Activated CD8-positive, alpha-beta memory T cell treated with anti-CD3 and anti-CD28 coated beads, Interleukin-2, amount 10 ng/mL, durations not matched to agents 7 days and 5 days (primary cell): ENCODE data around the gene ARMS2. TPM values are rescaled to one million over a fixed set of nuclear protein-coding genes. Genes with fewer than 3 reads are reported as not detected.

ENCODE experiments used
- ATAC-seq: fragments of 150-1000 bp; cut with Tn5 transposase; one replicate; pipeline ENCODE4 v1.10.0; 2021; ENCODE audit warnings: moderate library complexity
- CTCF ChIA-PET: fragments of 350-600 bp; sonication (Branson Sonifier 250); formaldehyde crosslinking; loops from one replicate; lab custom pipeline; 2021; ENCODE audit warnings: antibody characterized with exemption; lab: Charles Lee
- DNase-seq: peaks from one replicate; pipeline ENCODE4 v3.0.0-alpha.2; 2020
- H3K27ac Mint-ChIP-seq: one replicate; pipeline ENCODE4 v1.8.0; 2021; ENCODE audit warnings: mild to moderate bottlenecking, mixed read lengths
- H3K27me3 Mint-ChIP-seq: one replicate; pipeline ENCODE4 v1.8.0; 2021; ENCODE audit warnings: mixed read lengths
- H3K36me3 Mint-ChIP-seq: one replicate; pipeline ENCODE4 v1.8.0; 2021; ENCODE audit warnings: mild to moderate bottlenecking, mixed read lengths
- H3K4me1 Mint-ChIP-seq: one replicate; pipeline ENCODE4 v1.8.0; 2021; ENCODE audit warnings: mixed read lengths
- H3K4me3 Mint-ChIP-seq: one replicate; pipeline ENCODE4 v1.8.0; 2021; ENCODE audit warnings: mild to moderate bottlenecking, moderate library complexity, mixed read lengths
- H3K9me3 Mint-ChIP-seq: one replicate; pipeline ENCODE4 v1.8.0; 2022; ENCODE audit warnings: low read depth, mixed read lengths
- total RNA-seq, 2 experiments: library from RNA; stranded (reverse); gene quantifications; one replicate each; pipeline ENCODE4 v1.2.3, GENCODE V29; 2021

The ARMS2 gene
- total RNA-seq, 2 experiments from 2014 or later = not detected

DNA sequence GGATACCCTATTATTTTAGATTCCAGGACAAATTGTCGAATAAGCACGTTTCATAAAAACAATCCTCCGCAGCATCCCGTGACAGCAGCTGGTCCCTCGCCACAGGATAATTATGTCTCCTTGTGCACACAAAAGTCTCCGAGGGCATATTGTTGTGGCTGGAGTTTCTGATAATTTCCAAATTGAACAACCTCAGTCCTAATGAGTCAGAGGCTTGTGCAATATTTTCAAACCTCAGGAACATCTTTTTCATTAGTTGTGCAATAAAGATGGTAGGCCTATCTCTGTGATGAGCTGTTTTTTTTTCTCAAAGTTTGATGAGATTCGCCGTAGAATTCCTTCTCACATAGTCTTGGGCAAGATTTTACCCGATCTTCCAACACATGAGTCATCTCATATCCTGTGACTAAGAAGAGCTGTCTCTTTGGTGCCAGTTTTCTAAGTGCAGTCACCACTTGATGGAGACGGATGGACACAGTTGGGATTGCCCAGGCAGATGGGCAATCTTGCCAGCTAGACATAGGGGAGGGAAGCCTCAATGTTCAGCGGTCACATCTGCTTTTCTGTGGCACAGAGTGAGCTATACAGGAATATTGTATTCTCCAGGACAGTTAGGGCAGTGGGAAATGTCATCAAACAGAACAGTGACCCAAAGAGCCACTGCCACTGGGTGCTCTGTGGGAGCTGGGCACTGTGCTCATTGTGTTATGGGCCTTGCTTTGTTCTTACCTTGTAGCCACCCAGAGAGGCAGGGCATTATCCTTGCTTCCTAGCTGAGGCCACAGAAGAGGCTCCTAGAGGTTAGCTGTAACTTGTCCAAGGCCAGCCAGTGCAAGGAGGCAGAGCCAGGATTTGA is 14.7 kb downstream of the ARMS2 start:
- DNase-seq = no peak
- CTCF ChIA-PET = interaction anchor here (0.9 to 1.3 kb wide), 3 partner anchors 13 to 170 kb away, joined by 3 read pairs; no protein-coding TSS in a partner anchor
- peaks cover 2% of the 10 kb centered on the region for H3K4me1 Mint-ChIP-seq
- no peaks in the 10 kb centered on the region for H3K9me3 Mint-ChIP-seq
- no peak overlapping the region for H3K4me3 Mint-ChIP-seq
- no peaks in the 10 kb centered on the region for H3K36me3 Mint-ChIP-seq
- peaks cover 72% of the 10 kb centered on the region for H3K27me3 Mint-ChIP-seq
- no peak for ATAC-seq
- H3K27ac Mint-ChIP-seq = no peak overlapping the region

DNA sequence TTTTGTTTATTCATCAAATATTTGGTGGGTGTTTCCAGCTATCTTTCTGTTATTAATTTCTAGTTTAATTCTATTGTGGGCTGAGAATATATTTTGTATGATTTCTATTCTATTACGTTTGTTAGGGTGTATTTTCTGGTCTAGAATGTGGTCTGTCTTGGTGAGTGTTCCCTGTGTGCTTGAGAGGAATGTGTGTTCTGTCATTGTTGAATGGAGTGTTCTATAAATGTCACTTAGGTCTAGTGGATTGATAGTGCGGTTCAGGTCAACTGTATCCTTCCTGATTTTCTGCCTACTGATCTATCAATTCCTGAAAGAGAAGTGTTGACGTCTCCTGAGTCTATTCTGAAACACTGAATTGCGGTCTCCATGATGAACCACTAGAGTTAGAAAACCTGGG is 15.4 kb downstream of the ARMS2 start:
- no peak for ATAC-seq
- no peak for DNase-seq
- CTCF ChIA-PET = interaction anchor here (1.6 kb wide), 1 partner anchor 20 kb away, joined by 4 read pairs; no protein-coding TSS in a partner anchor
- H3K9me3 Mint-ChIP-seq = no peaks in the 10 kb centered on the region
- no peaks in the 10 kb centered on the region for H3K36me3 Mint-ChIP-seq
- H3K27me3 Mint-ChIP-seq = peaks cover 72% of the 10 kb centered on the region
- no peak overlapping the region for H3K27ac Mint-ChIP-seq
- peaks cover 7% of the 10 kb centered on the region for H3K4me1 Mint-ChIP-seq
- no peak overlapping the region for H3K4me3 Mint-ChIP-seq

DNA sequence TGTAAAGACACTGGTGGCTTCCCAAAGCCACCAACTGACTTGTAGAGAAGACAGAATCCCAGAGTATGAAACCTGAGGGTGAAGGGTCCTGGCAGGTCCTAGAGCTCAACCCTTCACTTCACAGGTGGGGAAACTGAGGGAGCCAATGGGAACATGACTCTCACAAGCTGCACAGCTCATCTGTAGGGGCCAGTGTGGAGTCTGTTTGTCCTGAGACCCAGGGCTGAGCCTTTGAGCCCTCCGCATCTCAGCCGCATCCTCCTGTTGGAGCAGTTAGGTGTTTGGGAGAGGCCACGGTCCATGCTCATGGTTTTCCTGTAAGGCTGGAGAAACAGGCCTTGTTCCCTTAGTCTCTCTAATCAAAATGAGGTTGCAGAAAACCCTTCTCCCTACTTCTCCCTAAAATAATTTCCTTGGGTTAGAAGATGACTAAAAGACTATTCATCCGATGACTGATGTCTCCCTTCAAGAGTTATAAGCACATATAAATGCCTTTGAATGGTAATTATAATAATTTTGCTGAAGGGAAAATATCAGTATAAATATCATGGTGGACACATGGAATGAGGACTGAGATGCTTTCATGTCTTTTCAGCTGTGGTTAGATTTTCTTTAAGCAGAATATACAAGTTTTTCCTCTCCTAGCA is 17.2 kb downstream of the ARMS2 start:
- no peak for DNase-seq
- Mint-ChIP-seq H3K27me3 (peaks cover 67% of the 10 kb centered on the region), H3K36me3 (no peaks in the 10 kb centered on the region), H3K4me1 (peaks cover 7% of the 10 kb centered on the region), H3K27ac (no peak overlapping the region), H3K4me3 (no peak overlapping the region), H3K9me3 (no peaks in the 10 kb centered on the region)
- no peak for ATAC-seq
- CTCF ChIA-PET = interaction anchor here (1.6 kb wide), 1 partner anchor 18 kb away, joined by 4 read pairs; no protein-coding TSS in a partner anchor

DNA sequence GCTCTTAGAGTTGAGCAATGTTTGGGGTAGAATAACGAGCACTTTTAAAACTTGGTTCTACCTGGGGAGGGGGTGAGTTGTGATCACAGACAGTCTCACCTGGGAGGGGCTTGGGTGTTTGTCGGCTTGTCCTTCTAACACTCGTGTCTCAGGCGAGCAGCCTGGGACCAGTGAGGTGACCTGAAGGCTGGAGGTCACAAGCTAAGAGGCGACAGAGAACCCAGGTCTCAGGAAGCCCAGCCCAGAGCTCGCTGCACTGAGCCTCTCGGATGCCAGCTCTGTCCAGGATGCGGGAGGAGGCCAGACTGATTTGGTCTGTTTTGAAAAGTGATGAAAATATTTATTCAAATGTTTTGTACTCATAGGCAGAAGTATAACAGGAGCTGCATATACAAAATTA is 18.7 kb downstream of the ARMS2 start:
- DNase-seq (no peak), ATAC-seq (no peak)
- Mint-ChIP-seq H3K27me3 (peaks cover 54% of the 10 kb centered on the region), H3K4me3 (no peak overlapping the region), H3K27ac (no peak overlapping the region), H3K9me3 (no peaks in the 10 kb centered on the region), H3K4me1 (peaks cover 7% of the 10 kb centered on the region), H3K36me3 (no peaks in the 10 kb centered on the region)
- CTCF ChIA-PET = no interaction called here

DNA sequence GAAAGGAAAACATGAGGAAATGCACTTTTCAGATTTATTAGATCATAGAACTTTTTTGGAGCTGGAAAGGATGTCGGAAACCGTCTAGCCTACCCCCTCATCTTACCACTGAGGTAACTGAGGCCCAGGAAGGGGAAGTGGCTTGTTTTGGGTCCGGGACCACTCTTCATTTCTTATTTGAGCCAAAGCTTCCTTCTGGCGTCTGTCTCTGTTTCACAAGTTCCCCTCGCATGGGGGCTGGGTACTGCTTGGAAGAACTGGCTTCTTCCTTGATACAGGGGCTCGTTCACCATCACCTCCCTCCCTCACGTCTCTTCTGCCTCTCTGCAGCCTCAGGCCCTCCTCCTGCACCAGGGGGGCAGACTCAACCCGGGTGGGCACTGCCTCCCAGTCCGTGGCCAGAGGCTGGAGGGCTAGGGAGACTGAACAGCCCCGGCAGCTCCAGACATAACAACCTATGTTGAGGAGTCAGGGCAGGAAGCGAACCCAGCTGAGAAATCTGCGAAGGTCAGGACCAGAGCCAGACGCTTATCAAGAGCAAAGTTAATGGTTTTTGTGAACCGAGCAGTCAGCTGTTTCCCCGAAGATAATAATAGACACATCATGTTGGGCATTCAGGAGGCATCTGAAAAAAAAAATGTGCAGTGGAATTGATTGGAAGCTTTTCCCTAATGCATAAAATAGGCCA is 19.8 kb downstream of the ARMS2 start:
- H3K9me3 Mint-ChIP-seq = no peaks in the 10 kb centered on the region
- H3K27me3 Mint-ChIP-seq = peaks cover 55% of the 10 kb centered on the region
- CTCF ChIA-PET = no interaction called here

DNA sequence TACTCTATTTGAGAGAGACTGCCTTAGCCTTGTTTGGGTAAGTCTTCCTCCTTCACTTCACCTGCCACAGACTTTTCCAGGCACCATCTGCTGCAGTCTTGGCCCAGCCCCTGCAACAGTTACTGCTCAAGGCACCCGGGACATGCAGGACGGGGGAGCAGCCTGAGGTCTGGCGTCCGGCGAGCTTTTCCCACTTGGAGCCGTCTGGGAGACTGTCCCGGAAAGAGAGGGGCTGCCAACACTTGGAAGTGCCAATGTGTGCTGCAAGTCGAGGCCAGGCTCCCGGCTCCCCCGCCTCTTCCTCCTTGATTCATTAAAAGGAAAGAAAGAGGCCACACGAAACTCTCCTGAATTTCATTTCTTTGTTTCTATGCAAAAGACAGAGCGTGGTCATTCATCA is 20.6 kb downstream of the ARMS2 start:
- ATAC-seq (no peak), DNase-seq (no peak)
- Mint-ChIP-seq H3K27ac (no peak overlapping the region), H3K9me3 (no peaks in the 10 kb centered on the region), H3K27me3 (peaks cover 48% of the 10 kb centered on the region), H3K4me3 (no peak overlapping the region), H3K36me3 (no peaks in the 10 kb centered on the region), H3K4me1 (peaks cover 7% of the 10 kb centered on the region)
- CTCF ChIA-PET = no interaction called here

More for the DNA sequence above, 19.8 kb downstream of the ARMS2 start:
- ATAC-seq (no peak), DNase-seq (no peak)
- no peak overlapping the region for H3K4me3 Mint-ChIP-seq
- no peak overlapping the region for H3K27ac Mint-ChIP-seq
- peaks cover 7% of the 10 kb centered on the region for H3K4me1 Mint-ChIP-seq
- H3K36me3 Mint-ChIP-seq = no peaks in the 10 kb centered on the region

DNA sequence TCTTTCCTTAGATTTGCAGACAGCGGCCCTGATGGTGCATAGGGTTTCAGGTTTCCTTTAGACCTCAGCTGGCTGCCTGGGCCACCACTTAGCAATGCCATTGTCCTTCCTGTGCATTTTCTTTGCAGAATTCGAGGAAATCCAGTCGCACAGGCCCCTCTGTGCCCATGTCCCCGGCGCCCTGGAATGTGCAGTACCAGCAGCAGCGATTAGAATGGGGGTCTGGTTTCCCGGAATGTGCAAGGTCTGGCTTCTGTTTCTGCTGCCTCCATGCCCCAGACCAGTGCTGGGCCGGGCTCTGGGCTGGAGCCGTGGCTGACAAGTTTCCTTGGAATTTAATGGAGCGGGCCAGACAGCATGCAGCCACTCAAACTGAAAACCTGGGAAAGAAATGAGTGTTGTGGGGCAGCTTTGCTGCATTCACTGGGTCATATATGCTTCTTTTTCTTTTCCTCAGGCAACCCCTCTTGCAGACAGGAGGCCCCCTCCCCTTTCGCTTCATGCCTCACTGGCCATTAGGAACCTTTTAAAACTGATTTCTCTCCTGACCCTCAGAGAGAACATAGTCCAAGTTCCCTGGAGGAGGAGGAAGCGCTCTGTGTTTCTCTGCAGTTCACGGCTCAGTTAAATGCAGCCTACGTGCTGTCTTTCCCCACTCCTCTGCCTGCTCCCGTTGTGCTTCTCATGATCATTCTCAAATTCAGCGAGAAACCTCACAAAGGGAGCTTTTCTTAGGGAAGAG is 21.3 kb downstream of the ARMS2 start:
- Mint-ChIP-seq H3K27me3 (peaks cover 47% of the 10 kb centered on the region), H3K27ac (no peak overlapping the region), H3K4me1 (peaks cover 7% of the 10 kb centered on the region), H3K9me3 (no peaks in the 10 kb centered on the region), H3K36me3 (no peaks in the 10 kb centered on the region), H3K4me3 (no peak overlapping the region)
- CTCF ChIA-PET = no interaction called here
- DNase-seq (no peak), ATAC-seq (no peak)

DNA sequence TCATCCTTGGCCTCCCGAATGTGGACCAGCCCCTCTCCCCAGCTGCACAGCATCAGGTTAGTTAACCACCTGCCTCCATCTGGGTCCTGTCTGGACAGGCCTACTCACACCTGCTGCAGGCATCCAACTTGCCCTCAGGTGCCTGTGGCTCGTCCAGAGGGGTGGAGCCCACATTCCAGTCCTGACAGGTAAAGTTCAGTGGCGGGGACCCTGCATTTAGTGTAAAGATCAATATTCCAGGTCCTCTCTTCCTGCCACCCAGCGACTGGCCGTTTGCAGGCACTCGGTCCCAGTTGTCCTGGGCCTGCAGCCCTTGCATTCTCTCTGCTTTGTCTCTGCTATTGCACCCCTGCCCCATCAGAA is 21.9 kb downstream of the ARMS2 start:
- no peak for DNase-seq
- no peak overlapping the region for H3K4me3 Mint-ChIP-seq
- peaks cover 7% of the 10 kb centered on the region for H3K4me1 Mint-ChIP-seq
- no peaks in the 10 kb centered on the region for H3K36me3 Mint-ChIP-seq
- CTCF ChIA-PET = no interaction called here
- no peaks in the 10 kb centered on the region for H3K9me3 Mint-ChIP-seq
- H3K27me3 Mint-ChIP-seq = peaks cover 42% of the 10 kb centered on the region
- no peak overlapping the region for H3K27ac Mint-ChIP-seq
- no peak for ATAC-seq

DNA sequence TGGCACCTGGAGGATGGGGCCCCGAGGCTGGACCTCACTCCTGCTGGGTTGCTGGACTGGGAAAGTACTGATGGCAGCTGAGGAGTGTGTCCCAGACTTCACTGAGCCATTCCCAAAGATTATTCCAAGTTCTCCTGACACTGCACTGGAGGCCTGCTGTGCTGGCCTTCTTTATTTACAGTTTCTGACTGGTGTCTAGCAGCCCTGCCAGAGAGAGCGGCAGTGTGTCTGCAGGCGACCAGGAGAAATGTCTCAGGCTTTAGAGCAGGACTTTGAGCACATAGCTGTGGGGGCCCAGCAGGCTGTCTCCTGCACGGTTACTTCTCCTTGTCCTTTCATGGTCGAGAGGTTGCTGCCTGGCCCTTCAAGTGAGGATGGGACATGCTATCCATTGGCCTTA is 23.0 kb downstream of the ARMS2 start:
- no peaks in the 10 kb centered on the region for H3K9me3 Mint-ChIP-seq
- no peak overlapping the region for H3K4me3 Mint-ChIP-seq
- H3K27ac Mint-ChIP-seq = no peak overlapping the region
- DNase-seq (no peak), ATAC-seq (no peak)
- H3K4me1 Mint-ChIP-seq = peaks cover 7% of the 10 kb centered on the region
- CTCF ChIA-PET = no interaction called here
- H3K27me3 Mint-ChIP-seq = peaks cover 43% of the 10 kb centered on the region
- H3K36me3 Mint-ChIP-seq = peaks cover 1% of the 10 kb centered on the region

DNA sequence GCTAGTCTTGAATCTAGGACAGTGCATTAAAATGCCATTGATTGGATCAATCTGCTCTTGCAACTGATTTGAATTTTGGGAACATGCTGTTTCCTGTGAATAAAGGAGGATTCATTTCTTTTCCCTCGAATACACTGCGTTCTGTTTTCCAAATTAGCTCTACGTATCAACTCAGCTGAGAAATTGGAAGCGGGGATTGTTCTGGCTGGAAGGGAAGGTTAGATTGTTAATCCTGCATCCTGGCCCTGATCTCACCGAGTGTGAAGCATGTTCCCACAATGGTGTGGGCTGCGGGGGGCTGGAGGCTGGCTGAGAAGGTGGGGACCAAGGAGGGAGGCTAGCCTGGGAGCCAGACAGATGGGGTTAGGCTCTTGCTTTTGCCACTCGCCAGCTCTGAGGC is 24.5 kb downstream of the ARMS2 start:
- H3K9me3 Mint-ChIP-seq = no peaks in the 10 kb centered on the region
- peaks cover 38% of the 10 kb centered on the region for H3K27me3 Mint-ChIP-seq
- ATAC-seq (no peak), DNase-seq (no peak)
- peaks cover 1% of the 10 kb centered on the region for H3K36me3 Mint-ChIP-seq
- H3K4me1 Mint-ChIP-seq = peaks cover 7% of the 10 kb centered on the region
- CTCF ChIA-PET = interaction anchor here (1.2 kb wide), 1 partner anchor 41 kb away, joined by 3 read pairs; no protein-coding TSS in a partner anchor
- no peak overlapping the region for H3K4me3 Mint-ChIP-seq
- H3K27ac Mint-ChIP-seq = no peak overlapping the region

DNA sequence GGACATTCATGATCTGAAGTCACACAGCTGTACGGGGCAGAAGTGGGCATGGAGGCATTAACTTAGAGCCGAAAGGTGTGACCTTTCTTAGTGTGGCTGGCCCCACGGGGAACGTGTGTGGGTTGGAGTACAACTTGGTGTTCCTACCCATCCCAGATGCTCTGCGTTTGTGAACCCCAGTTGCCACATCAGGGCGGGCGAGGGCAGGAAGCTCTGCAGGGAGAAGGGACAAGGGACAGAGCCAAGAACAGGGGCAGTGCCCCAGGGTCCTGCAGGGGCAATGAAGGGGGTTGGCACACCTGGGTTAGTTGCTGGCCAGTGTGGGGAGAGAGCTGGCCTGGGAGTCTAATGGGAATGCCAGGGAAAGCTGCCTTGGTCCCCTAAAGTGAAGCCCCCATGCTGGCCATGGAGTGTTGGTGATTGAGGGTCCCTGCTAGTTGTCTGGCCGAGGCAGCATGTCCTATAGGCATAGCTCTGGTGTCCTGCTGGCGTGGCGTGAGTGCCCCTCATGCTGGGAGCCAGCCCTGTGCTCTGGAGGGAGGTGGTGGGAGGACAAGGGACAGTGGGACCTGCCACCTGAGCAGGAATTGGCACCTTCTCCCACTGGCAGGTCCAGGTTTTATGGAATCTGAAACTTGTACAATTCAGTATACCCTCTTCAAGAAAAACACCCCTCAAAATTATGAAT is 25.8 kb downstream of the ARMS2 start:
- Mint-ChIP-seq H3K36me3 (peaks cover 1% of the 10 kb centered on the region), H3K27me3 (peaks cover 31% of the 10 kb centered on the region), H3K9me3 (no peaks in the 10 kb centered on the region), H3K27ac (no peak overlapping the region), H3K4me3 (no peak overlapping the region), H3K4me1 (no peaks in the 10 kb centered on the region)
- CTCF ChIA-PET = no interaction called here
- ATAC-seq (no peak), DNase-seq (no peak)

DNA sequence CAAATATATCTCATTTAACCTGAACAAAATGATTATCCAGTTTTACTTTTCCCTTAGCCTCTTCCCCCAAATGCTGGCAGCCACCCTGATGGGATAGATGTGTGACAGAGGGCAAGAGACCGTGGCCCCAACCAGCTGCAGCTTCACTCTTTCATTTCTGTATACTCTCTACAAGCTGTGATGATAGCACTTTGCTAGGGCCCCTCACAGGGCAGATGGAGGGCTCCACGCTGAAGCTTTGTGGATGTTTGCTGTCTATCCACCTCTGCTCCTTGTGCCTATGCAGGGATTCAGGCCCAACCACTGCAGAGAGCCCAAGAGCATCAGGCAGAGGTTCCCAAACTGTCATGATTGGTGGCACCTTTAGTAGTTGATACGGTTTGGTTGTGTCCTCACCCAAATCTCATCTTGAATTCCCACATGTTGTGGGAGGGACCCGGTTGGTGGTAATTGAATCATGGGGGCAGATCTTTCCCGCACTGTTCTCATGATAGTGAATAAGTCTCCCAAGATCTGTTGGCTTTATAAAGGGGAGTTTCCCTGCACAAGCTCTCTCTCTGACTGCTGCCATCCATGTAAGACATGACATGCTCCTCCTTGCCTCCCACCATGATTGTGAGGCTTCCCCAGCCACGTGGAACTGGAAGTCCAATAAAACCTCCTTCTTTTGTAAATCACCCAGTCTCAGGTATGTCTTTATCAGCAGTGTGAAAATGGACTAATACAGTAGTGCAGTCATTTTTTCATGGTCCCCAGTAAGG is 27.0 kb downstream of the ARMS2 start:
- Mint-ChIP-seq H3K36me3 (peaks cover 1% of the 10 kb centered on the region), H3K4me3 (no peak overlapping the region), H3K27ac (no peak overlapping the region), H3K4me1 (no peaks in the 10 kb centered on the region), H3K9me3 (no peaks in the 10 kb centered on the region), H3K27me3 (peaks cover 28% of the 10 kb centered on the region)
- ATAC-seq = no peak
- CTCF ChIA-PET = no interaction called here
- DNase-seq = no peak
